ENCODE results near the gene PNRC1. TPM values are rescaled to one million over a fixed set of nuclear protein-coding genes. Genes with fewer than 3 reads are reported as not detected.

PNRC1 gene
- total and polyA plus RNA-seq, 2 of the 4 experiments (the other 2 are of a cell fraction): 6.5 to 8.1 TPM

DNA sequence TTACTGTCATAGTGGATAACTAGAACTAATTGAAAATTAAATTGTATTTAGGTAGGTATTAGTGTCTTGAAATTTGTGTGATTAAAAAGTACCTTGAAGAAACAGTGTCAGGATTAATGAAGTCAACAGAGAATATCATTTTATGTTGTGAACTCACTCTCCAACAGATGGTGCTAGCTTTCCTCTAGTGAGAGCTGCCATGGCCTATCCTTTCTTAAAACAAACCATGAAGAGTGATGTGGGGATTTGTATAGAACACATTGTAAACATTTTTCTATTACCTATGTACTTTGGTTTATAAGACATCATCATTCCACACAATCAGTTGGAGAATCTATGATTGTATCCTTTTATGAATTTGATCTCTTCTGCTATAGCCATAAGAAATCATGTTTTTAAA, 42.1 kb downstream of the PNRC1 start:
- Histone ChIP-seq H3K27ac (ENCODE audit: insufficient read depth, low read length) (no peak overlapping the region), H2BK120ac (ENCODE audit: low read depth, low read length) (no peak overlapping the region), H2AK5ac (ENCODE audit: low read depth, low read length) (no peak overlapping the region), H4K91ac (ENCODE audit: insufficient read depth, low read depth, low read length) (no peak overlapping the region), H2BK15ac (ENCODE audit: low read depth, low read length) (no peak overlapping the region), H2BK5ac (ENCODE audit: low read depth, low read length, poor library complexity, severe bottlenecking) (no peak overlapping the region), H3K36me3 (ENCODE audit: control insufficient read depth, insufficient read depth, low read length) (no peaks in the 10 kb centered on the region), H4K5ac (ENCODE audit: low read depth, low read length) (no peak overlapping the region), H3K9me3 (ENCODE audit: control insufficient read depth, insufficient read depth, low read length) (no peaks in the 10 kb centered on the region), H3K23ac (ENCODE audit: low read depth, low read length) (no peak overlapping the region), H4K20me1 (ENCODE audit: insufficient read depth, low read length) (no peaks in the 10 kb centered on the region), H3K18ac (ENCODE audit: low read depth, low read length) (no peak overlapping the region), H3K4me1 (ENCODE audit: control insufficient read depth, insufficient read depth, low read length) (no peaks in the 10 kb centered on the region), H3K9me1 (ENCODE audit: insufficient read depth, low read length) (no peaks in the 10 kb centered on the region), H3K79me1 (ENCODE audit: low read depth in 1 of 2, low read length in 2 of 2) (no peaks in the 10 kb centered on the region), H3K14ac (replicated peaks; ENCODE audit: low read depth, low read length) (no peak overlapping the region), H3K56ac (ENCODE audit: extremely low read depth, insufficient read depth, low read length) (no peak overlapping the region), H3K4me3 (ENCODE audit: insufficient read depth, low read depth, low read length) (no peak overlapping the region), H3K4ac (ENCODE audit: low read depth, low read length) (no peak overlapping the region), H2AFZ (replicated peaks; ENCODE audit: low read length, poor library complexity) (no peak overlapping the region), H3K9ac (ENCODE audit: low read depth, low read length) (no peak overlapping the region), H3K27me3 (ENCODE audit: control insufficient read depth, insufficient read depth, low read length) (peaks cover 8% of the 10 kb centered on the region), H3K4me2 (ENCODE audit: low read depth, low read length) (no peak overlapping the region), H2AK9ac (replicated peaks; ENCODE audit: low read depth, low read length, poor library complexity) (no peak overlapping the region), H2BK20ac (ENCODE audit: low read depth, low read length) (no peak overlapping the region), H4K8ac (ENCODE audit: low read depth in 2 of 2, low read length in 2 of 2) (no peak overlapping the region)
- POLR2A ChIA-PET (ENCODE audit: unreplicated experiment): no interaction called here
- BruUV-seq (replicated peaks): no TSS peak
- CTCF ChIA-PET: interaction anchor here (1.2 to 1.4 kb wide), 4 partner anchors 14 to 121 kb away, joined by 3 to 5 read pairs (median 4); partner anchors contain the start of gene PNRC1
- peak; percentile 52 for DNase-seq
- peak; percentile 85 for ATAC-seq (ENCODE audit: low read depth)
- TF ChIP-seq SMC3 (IDR thresholded peaks at IDR 0.05; ENCODE audit: low read depth, low read length) (peak; percentile 70), CEBPB (IDR thresholded peaks at IDR 0.05; ENCODE audit: low read depth, low read length) (no peak), RAD21 (IDR thresholded peaks at IDR 0.05; ENCODE audit: low read length) (peak; percentile 78), FOS (IDR thresholded peaks at IDR 0.05; ENCODE audit: low read depth, low read length) (no peak), POLR2A (IDR thresholded peaks at IDR 0.05; ENCODE audit: low read depth, low read length) (no peak), MAFK (IDR thresholded peaks at IDR 0.05; ENCODE audit: low read depth, low read length) (no peak), BHLHE40 (IDR thresholded peaks at IDR 0.05; ENCODE audit: low read depth, low read length) (no peak), NFE2L2 (IDR thresholded peaks at IDR 0.05; ENCODE audit: low read depth, low read length) (no peak)
- TF ChIP-seq, protein P1, sequence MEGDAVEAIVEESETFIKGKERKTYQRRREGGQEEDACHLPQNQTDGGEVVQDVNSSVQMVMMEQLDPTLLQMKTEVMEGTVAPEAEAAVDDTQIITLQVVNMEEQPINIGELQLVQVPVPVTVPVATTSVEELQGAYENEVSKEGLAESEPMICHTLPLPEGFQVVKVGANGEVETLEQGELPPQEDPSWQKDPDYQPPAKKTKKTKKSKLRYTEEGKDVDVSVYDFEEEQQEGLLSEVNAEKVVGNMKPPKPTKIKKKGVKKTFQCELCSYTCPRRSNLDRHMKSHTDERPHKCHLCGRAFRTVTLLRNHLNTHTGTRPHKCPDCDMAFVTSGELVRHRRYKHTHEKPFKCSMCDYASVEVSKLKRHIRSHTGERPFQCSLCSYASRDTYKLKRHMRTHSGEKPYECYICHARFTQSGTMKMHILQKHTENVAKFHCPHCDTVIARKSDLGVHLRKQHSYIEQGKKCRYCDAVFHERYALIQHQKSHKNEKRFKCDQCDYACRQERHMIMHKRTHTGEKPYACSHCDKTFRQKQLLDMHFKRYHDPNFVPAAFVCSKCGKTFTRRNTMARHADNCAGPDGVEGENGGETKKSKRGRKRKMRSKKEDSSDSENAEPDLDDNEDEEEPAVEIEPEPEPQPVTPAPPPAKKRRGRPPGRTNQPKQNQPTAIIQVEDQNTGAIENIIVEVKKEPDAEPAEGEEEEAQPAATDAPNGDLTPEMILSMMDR (conservative IDR thresholded peaks at IDR 0.05; ENCODE audit: low read depth, low read length): peak; percentile 67
- TF ChIP-seq, protein P2, sequence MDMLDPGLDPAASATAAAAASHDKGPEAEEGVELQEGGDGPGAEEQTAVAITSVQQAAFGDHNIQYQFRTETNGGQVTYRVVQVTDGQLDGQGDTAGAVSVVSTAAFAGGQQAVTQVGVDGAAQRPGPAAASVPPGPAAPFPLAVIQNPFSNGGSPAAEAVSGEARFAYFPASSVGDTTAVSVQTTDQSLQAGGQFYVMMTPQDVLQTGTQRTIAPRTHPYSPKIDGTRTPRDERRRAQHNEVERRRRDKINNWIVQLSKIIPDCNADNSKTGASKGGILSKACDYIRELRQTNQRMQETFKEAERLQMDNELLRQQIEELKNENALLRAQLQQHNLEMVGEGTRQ (IDR thresholded peaks at IDR 0.05; ENCODE audit: low read depth, low read length): no peak
- dilution Hi-C loops (cut with HindIII; ENCODE audit: low sequenced_read_pairs, unreplicated experiment): no loop called here
- intact Hi-C loops (cut with micrococcal nuclease): loop anchor here (1.0 kb wide), 3 partner anchors 120 to 247 kb away; no protein-coding TSS in a partner anchor
- in situ Hi-C loops (cut with MboI; ENCODE audit: low sequenced_read_pairs): loop anchor here (10.0 kb wide), 1 partner anchor 122 kb away; no protein-coding TSS in a partner anchor

All from IMR-90 (cell line).